Liver (tissue), 9 donors: ENCODE data around the gene AMDHD1. TPM values are rescaled to one million over a fixed set of nuclear protein-coding genes. Genes with fewer than 3 reads are reported as not detected.
A peak's percentile ranks its signal among the peaks of the same experiment; 100 is the strongest.

Experiments used
- DNase-seq: peaks from one replicate; pipeline ENCODE4 v3.0.0-alpha.2; 2017; ENCODE audit warnings: low spot score
- H3K27ac ChIP-seq, 2 donors: one replicate each; pipeline ENCODE4 v1.7.0; 2013; ENCODE audit warnings: inconsistent platforms in 2 of 2, low read length in 2 of 2, control low read depth in 1 of 2, low read depth in 1 of 2, mild to moderate bottlenecking in 1 of 2
- H3K27me3 ChIP-seq, 4 donors: one replicate each; pipeline versions ENCODE4 v1.6.1 to v1.7.0; 2013; ENCODE audit warnings: low read length in 3 of 4, inconsistent platforms in 1 of 4, mild to moderate bottlenecking in 1 of 4, moderate library complexity in 1 of 4; ENCODE audit not compliant: control insufficient read depth in 4 of 4, insufficient read depth in 4 of 4
- H3K36me3 ChIP-seq, 4 donors: one replicate each; pipeline versions ENCODE4 v1.6.1 to v1.7.0; 2013; ENCODE audit warnings: low read length in 3 of 4, mild to moderate bottlenecking in 3 of 4, low read depth in 1 of 4, moderate library complexity in 1 of 4; ENCODE audit not compliant: control insufficient read depth in 4 of 4, insufficient read depth in 3 of 4
- H3K4me1 ChIP-seq, 4 donors: one replicate each; pipeline versions ENCODE4 v1.6.1 to v1.7.0; 2013; ENCODE audit warnings: low read length in 3 of 4, mild to moderate bottlenecking in 3 of 4, moderate library complexity in 1 of 4; ENCODE audit not compliant: control insufficient read depth in 4 of 4, insufficient read depth in 4 of 4
- H3K4me3 ChIP-seq, 3 donors: one replicate each; pipeline versions ENCODE4 v1.6.1 to v1.7.0; 2013; ENCODE audit warnings: low read length in 3 of 3, control low read depth in 1 of 3, low read depth in 1 of 3, mild to moderate bottlenecking in 1 of 3
- H3K9ac ChIP-seq, 2 donors: one replicate each; pipeline ENCODE4 v1.7.0; 2013; ENCODE audit warnings: low read length in 2 of 2, mild to moderate bottlenecking in 2 of 2, moderate library complexity in 2 of 2, control low read depth in 1 of 2, low read depth in 1 of 2
- H3K9me3 ChIP-seq, 4 donors: one replicate each; pipeline versions ENCODE4 v1.6.1 to v1.7.0; 2013; ENCODE audit warnings: low read length in 3 of 4; ENCODE audit not compliant: control insufficient read depth in 4 of 4
- EGR1 ChIP-seq, 2 donors: IDR thresholded peaks; 2 replicates each; pipeline ENCODE4 v1.6.1; 2016 to 2018; ENCODE audit warnings: antibody characterized with exemption in 2 of 2, low read depth in 2 of 2
- FOXA1 ChIP-seq: IDR thresholded peaks from 2 replicates; pipeline ENCODE4 v1.6.1; 2016; ENCODE audit warnings: antibody characterized with exemption
- FOXA2 ChIP-seq: IDR thresholded peaks from 2 replicates; pipeline ENCODE4 v1.6.1; 2016; ENCODE audit warnings: antibody characterized with exemption
- GABPA ChIP-seq, 2 donors: IDR thresholded peaks in 1 of 2; conservative IDR thresholded peaks in 1 of 2; 2 replicates each; pipeline ENCODE4 v1.6.1; 2016; ENCODE audit warnings: antibody characterized with exemption in 2 of 2, mild to moderate bottlenecking in 1 of 2, moderate library complexity in 1 of 2
- HNF4A ChIP-seq, 2 donors: conservative IDR thresholded peaks; 2 replicates each; pipeline ENCODE4 v1.6.1; 2016; ENCODE audit warnings: antibody characterized with exemption in 2 of 2, mild to moderate bottlenecking in 2 of 2
- HNF4G ChIP-seq: IDR thresholded peaks from 2 replicates; pipeline ENCODE4 v1.6.1; 2016; ENCODE audit warnings: antibody characterized with exemption
- JUND ChIP-seq, 2 donors: IDR thresholded peaks; 2 replicates each; pipeline ENCODE4 v1.6.1; 2016; ENCODE audit warnings: antibody characterized with exemption in 2 of 2
- NR2F2 ChIP-seq: IDR thresholded peaks from 2 replicates; pipeline ENCODE4 v1.6.1; 2016; ENCODE audit warnings: antibody characterized with exemption
- RAD21 ChIP-seq, 2 donors: IDR thresholded peaks; 2 replicates each; pipeline ENCODE4 v1.6.1; 2016; ENCODE audit warnings: antibody characterized with exemption in 2 of 2, mild to moderate bottlenecking in 2 of 2
- RXRA ChIP-seq, 2 donors: IDR thresholded peaks; 2 replicates each; pipeline ENCODE4 v1.6.1; 2017 to 2018; ENCODE audit warnings: antibody characterized with exemption in 2 of 2, mild to moderate bottlenecking in 1 of 2
- SP1 ChIP-seq: IDR thresholded peaks from 2 replicates; pipeline ENCODE4 v1.6.1; 2018; ENCODE audit warnings: antibody characterized with exemption, mild to moderate bottlenecking
- TAF1 ChIP-seq: conservative IDR thresholded peaks from 2 replicates; pipeline ENCODE4 v1.6.1; 2016; ENCODE audit warnings: antibody characterized with exemption, mild to moderate bottlenecking
- YY1 ChIP-seq: IDR thresholded peaks from 2 replicates; pipeline ENCODE4 v1.6.1; 2016; ENCODE audit warnings: antibody characterized with exemption, mild to moderate bottlenecking
- WGBS: extraction: QIAGEN DNeasy Blood & Tissue Kit; methylation state at CpG from one replicate; pipeline ENCODE4 v1.1.7; 2013; 5-methylcytosine and 5-hydroxymethylcytosine counted together
- polyA plus RNA-seq, 2 donors: library from polyadenylated mRNA; stranded (reverse) in 1 of 2; unstranded in 1 of 2; fragments of 200-250 nt in 1 of 2; fragments of >200 nt in 1 of 2; fragmentation: Nextera tagmentation in 1 of 2; extraction: Ambion mirVana in 1 of 2; gene quantifications; one replicate each; pipeline versions ENCODE4 v1.2.1 to v1.2.3, GENCODE V29; 2013 to 2015
- total RNA-seq, 2 donors: library from RNA; depleted of rRNA; stranded (reverse); fragments of >200 nt; gene quantifications; one replicate each; pipeline ENCODE4 v1.2.3, GENCODE V29; 2014
- TF ChIP-seq, protein P1 (sequence below): IDR thresholded peaks from 2 replicates; pipeline ENCODE4 v1.6.1; 2016; ENCODE audit warnings: antibody characterized with exemption
- TF ChIP-seq, protein P2 (sequence below): IDR thresholded peaks from 2 replicates; pipeline ENCODE4 v1.6.1; 2016; ENCODE audit warnings: antibody characterized with exemption, mild to moderate bottlenecking
- TF ChIP-seq, protein P3 (sequence below): IDR thresholded peaks from 2 replicates; pipeline ENCODE4 v1.6.1; 2016; ENCODE audit warnings: antibody characterized with exemption
- TF ChIP-seq, protein P4 (sequence below): IDR thresholded peaks from 2 replicates; pipeline ENCODE4 v1.6.1; 2016; ENCODE audit warnings: antibody characterized with exemption
- TF ChIP-seq, protein P5 (sequence below): fragments of 150-350 bp; IDR thresholded peaks from 2 replicates; pipeline ENCODE4 v1.5.1; 2017; ENCODE audit warnings: improper control_type of control experiment, low read depth, low read length; ENCODE audit not compliant: missing input control
- donor health status: healthy.
- donor health status: healthy.
- donor health status: healthy.
- donor health status: healthy.
- donor health status: healthy.

AMDHD1 gene
- total and polyA plus RNA-seq, 4 donors = 50.3 to 124 (median 80.7) TPM

DNA sequence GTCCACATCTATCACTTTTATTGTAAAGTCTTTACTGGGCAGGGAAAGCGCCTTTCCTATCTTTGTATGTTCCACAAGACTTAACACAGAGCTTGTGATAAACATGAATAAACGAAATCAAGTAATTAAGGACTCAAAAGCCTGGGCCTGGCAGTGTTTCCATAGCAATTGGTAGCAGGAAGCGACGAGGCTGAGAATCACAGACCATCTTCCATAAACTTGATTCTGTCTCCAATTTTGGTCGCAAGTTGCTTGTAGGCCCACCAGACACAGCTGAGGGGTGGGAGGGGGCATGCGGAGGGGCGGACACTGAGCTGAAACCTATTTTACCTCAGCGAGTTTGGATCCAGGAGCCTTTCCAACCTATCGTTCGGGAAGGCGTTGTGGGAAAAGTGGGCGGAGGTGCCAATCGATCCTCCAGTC is 1.0 kb upstream of the AMDHD1 start:
- DNase-seq = no peak

DNA sequence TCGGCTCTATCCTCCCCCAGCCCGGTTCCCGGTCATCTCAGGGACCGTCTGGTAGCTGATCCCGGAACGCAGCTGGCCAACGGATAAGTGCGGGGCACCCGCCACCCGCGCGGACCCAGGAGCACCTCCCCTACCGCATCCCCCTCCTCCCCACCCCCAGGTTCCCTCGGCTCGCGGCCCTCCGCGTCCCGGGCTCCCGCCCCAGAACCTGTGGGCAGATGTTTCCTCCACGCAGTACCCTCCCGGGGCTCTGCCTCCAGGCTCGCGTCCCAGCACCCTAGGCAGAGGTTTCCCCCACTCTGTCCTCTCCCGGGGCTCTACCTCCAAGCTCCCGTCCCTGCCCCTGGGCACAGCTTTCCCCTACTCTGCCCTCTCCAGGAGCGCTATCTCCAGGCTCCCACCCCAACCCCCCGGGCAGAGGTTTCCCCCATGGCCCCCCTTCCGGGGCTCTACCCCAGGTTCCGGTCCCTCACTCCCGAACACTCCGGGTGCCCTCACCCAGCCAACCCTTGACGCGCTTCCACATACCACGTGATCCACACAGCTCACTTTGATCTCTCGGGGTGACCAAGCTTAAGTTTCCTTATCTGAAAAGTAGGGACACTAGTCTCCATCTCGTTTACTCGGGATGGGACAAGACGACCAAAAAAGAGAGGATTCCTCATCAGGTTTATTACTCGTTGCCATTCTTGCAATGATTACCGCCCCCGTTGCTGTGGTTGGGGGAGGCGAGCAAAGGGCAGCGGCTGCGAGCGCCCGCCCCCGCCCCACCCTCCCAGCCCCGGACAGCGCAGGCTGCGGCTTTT is 404 bp upstream of the AMDHD1 start, which contains the start of gene CCDC38:
Gene CCDC38 (minus strand): TSS at position 91 of the 806 bp plus-strand sequence. CDS start 6,105 bp downstream, outside the sequence.
- under 1% methylated on average over 51 of the region's 51 CpGs for WGBS
- TF ChIP-seq TAF1 (peak; percentile 14), NR2F2 (no peak), EGR1 (IDR thresholded peaks at IDR 0.05; ENCODE audit: low read depth in 2 of 2) (peak; percentile 37 to 50), FOXA1 (no peak), HNF4A (conservative IDR thresholded peaks at IDR 0.05) (peak in 1 of 2 donors; percentile 52), HNF4G (no peak), GABPA (IDR thresholded peaks at IDR 0.05 in 1 of 2, conservative IDR thresholded peaks at IDR 0.05 in 1 of 2) (peak; percentile 80 to 85), YY1 (peak; percentile 53), FOXA2 (no peak), JUND (IDR thresholded peaks at IDR 0.05) (no peak), RAD21 (IDR thresholded peaks at IDR 0.05) (no peak), SP1 (peak; percentile 42), RXRA (IDR thresholded peaks at IDR 0.05) (peak; percentile 32 to 52)
- TF ChIP-seq, protein P1, sequence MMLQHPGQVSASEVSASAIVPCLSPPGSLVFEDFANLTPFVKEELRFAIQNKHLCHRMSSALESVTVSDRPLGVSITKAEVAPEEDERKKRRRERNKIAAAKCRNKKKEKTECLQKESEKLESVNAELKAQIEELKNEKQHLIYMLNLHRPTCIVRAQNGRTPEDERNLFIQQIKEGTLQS = no peak
- TF ChIP-seq, protein P2, sequence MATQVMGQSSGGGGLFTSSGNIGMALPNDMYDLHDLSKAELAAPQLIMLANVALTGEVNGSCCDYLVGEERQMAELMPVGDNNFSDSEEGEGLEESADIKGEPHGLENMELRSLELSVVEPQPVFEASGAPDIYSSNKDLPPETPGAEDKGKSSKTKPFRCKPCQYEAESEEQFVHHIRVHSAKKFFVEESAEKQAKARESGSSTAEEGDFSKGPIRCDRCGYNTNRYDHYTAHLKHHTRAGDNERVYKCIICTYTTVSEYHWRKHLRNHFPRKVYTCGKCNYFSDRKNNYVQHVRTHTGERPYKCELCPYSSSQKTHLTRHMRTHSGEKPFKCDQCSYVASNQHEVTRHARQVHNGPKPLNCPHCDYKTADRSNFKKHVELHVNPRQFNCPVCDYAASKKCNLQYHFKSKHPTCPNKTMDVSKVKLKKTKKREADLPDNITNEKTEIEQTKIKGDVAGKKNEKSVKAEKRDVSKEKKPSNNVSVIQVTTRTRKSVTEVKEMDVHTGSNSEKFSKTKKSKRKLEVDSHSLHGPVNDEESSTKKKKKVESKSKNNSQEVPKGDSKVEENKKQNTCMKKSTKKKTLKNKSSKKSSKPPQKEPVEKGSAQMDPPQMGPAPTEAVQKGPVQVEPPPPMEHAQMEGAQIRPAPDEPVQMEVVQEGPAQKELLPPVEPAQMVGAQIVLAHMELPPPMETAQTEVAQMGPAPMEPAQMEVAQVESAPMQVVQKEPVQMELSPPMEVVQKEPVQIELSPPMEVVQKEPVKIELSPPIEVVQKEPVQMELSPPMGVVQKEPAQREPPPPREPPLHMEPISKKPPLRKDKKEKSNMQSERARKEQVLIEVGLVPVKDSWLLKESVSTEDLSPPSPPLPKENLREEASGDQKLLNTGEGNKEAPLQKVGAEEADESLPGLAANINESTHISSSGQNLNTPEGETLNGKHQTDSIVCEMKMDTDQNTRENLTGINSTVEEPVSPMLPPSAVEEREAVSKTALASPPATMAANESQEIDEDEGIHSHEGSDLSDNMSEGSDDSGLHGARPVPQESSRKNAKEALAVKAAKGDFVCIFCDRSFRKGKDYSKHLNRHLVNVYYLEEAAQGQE = peak; percentile 18
- TF ChIP-seq, protein P3, sequence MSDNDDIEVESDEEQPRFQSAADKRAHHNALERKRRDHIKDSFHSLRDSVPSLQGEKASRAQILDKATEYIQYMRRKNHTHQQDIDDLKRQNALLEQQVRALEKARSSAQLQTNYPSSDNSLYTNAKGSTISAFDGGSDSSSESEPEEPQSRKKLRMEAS = peak; percentile 10
- TF ChIP-seq, protein P4, sequence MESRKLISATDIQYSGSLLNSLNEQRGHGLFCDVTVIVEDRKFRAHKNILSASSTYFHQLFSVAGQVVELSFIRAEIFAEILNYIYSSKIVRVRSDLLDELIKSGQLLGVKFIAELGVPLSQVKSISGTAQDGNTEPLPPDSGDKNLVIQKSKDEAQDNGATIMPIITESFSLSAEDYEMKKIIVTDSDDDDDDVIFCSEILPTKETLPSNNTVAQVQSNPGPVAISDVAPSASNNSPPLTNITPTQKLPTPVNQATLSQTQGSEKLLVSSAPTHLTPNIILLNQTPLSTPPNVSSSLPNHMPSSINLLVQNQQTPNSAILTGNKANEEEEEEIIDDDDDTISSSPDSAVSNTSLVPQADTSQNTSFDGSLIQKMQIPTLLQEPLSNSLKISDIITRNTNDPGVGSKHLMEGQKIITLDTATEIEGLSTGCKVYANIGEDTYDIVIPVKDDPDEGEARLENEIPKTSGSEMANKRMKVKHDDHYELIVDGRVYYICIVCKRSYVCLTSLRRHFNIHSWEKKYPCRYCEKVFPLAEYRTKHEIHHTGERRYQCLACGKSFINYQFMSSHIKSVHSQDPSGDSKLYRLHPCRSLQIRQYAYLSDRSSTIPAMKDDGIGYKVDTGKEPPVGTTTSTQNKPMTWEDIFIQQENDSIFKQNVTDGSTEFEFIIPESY = no peak
- TF ChIP-seq, protein P5, sequence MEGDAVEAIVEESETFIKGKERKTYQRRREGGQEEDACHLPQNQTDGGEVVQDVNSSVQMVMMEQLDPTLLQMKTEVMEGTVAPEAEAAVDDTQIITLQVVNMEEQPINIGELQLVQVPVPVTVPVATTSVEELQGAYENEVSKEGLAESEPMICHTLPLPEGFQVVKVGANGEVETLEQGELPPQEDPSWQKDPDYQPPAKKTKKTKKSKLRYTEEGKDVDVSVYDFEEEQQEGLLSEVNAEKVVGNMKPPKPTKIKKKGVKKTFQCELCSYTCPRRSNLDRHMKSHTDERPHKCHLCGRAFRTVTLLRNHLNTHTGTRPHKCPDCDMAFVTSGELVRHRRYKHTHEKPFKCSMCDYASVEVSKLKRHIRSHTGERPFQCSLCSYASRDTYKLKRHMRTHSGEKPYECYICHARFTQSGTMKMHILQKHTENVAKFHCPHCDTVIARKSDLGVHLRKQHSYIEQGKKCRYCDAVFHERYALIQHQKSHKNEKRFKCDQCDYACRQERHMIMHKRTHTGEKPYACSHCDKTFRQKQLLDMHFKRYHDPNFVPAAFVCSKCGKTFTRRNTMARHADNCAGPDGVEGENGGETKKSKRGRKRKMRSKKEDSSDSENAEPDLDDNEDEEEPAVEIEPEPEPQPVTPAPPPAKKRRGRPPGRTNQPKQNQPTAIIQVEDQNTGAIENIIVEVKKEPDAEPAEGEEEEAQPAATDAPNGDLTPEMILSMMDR = no peak
- H3K9me3 ChIP-seq = no peaks in the 10 kb centered on the region

More for the DNA sequence above, 1.0 kb upstream of the AMDHD1 start:
- no peaks in the 10 kb centered on the region for H3K36me3 ChIP-seq
- H3K27ac ChIP-seq = peak overlapping the region; percentile 96 to 100
- no peaks in the 10 kb centered on the region for H3K9me3 ChIP-seq
- TF ChIP-seq RXRA (IDR thresholded peaks at IDR 0.05) = peak in 1 of 2 donors; percentile 60
- peak; percentile 50 for TF ChIP-seq TAF1
- TF ChIP-seq, protein P3 = no peak
- peak in 1 of 2 donors; percentile 9 for TF ChIP-seq RAD21 (IDR thresholded peaks at IDR 0.05)
- no peak for TF ChIP-seq FOXA1
- 5% methylated on average over 13 of the region's 13 CpGs for WGBS
- peak overlapping the region; percentile 75 to 98 for H3K9ac ChIP-seq
- H3K4me3 ChIP-seq = peak overlapping the region; percentile 87 to 99 (median 91)
- peaks cover 3 to 34% (median 19%) of the 10 kb centered on the region in 4 donors for H3K4me1 ChIP-seq
- H3K27me3 ChIP-seq = no peaks in the 10 kb centered on the region

More for the DNA sequence above, 404 bp upstream of the AMDHD1 start, which contains the start of gene CCDC38:
- peaks cover 3 to 34% (median 19%) of the 10 kb centered on the region in 4 donors for H3K4me1 ChIP-seq
- H3K27me3 ChIP-seq = no peaks in the 10 kb centered on the region
- peak within 1 kb of the TSS; percentile 87 to 99 (median 91) for H3K4me3 ChIP-seq
- H3K9ac ChIP-seq = peak within 1 kb of the TSS; percentile 75 to 98
- H3K36me3 ChIP-seq = no peaks in the 10 kb centered on the region
- peak; percentile 71 for DNase-seq
- H3K27ac ChIP-seq = peak within 1 kb of the TSS; percentile 96 to 100
